ENCODE results near the gene PLA2G2E. TPM values are rescaled to one million over a fixed set of nuclear protein-coding genes. Genes with fewer than 3 reads are reported as not detected.

The PLA2G2E gene
- total RNA-seq, 1 donor from 2014 or later = not detected

DNA sequence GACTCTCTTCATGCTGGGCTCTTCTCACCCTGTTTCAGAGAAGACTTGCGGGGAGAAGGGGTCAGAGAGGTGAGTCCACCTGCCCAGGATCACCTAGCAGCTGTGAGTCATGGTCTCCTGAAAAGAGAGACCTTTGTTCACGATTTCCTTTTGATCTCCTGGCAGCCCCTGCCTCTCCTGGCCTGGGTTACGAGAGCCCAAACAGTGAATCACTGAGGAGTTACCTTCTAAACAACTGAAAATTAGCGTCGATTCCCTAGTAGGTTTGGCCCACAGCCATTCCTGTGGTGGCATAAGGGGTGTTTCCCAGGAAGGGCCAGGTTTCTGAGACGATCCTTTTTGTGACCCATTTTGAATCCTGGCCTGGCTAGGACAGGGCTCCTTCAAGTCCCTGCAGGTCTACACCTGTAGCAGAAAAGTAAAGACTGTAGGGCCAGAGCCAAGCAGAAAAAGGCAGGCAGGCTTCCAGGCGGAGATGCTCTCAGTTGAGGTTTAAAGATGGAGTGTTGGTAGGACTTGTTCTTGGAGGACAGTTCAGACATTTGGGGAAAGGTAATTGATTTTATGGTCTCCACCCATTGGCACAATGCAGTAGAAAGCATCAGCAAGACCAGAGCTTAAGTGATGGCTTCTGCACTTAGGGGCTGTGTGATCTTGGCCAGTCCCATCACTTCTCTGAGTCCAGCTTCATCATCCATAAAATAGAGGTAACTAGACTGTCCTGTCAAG lies 2.1 kb upstream of the PLA2G2E start:
- no peak for DNase-seq (ENCODE audit: extremely low spot score in 2 of 2)

DNA sequence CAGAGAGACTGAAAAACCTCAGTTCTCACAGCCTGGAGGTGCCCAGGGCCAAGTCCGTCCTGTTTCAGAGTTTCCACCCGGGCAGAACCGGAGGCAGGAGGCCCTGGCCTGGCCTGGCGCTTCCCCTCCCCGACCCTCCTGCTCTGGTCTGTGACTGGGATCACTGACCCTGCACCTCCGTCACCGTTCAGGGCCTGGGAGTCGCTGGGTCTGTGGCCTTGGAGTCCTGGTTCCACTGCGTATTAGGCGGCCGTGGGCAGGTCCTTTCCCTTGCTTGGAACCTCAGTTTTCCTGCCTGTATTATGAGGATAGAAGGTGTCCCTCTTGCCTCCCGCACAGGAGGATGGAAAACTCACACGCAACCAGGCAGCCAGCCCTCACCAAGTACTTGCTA lies 533 bp upstream of the PLA2G2E start:
- no peaks in the 10 kb centered on the region for H3K4me1 ChIP-seq
- H3K36me3 ChIP-seq = no peaks in the 10 kb centered on the region
- H3K27me3 ChIP-seq = no peaks in the 10 kb centered on the region
- TF ChIP-seq, protein P1, sequence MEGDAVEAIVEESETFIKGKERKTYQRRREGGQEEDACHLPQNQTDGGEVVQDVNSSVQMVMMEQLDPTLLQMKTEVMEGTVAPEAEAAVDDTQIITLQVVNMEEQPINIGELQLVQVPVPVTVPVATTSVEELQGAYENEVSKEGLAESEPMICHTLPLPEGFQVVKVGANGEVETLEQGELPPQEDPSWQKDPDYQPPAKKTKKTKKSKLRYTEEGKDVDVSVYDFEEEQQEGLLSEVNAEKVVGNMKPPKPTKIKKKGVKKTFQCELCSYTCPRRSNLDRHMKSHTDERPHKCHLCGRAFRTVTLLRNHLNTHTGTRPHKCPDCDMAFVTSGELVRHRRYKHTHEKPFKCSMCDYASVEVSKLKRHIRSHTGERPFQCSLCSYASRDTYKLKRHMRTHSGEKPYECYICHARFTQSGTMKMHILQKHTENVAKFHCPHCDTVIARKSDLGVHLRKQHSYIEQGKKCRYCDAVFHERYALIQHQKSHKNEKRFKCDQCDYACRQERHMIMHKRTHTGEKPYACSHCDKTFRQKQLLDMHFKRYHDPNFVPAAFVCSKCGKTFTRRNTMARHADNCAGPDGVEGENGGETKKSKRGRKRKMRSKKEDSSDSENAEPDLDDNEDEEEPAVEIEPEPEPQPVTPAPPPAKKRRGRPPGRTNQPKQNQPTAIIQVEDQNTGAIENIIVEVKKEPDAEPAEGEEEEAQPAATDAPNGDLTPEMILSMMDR (IDR thresholded peaks at IDR 0.05) = no peak
- TF ChIP-seq POLR2A (IDR thresholded peaks at IDR 0.05) (no peak), POLR2AphosphoS5 (IDR thresholded peaks at IDR 0.05; ENCODE audit: insufficient read depth in 1 of 2, low read depth in 1 of 2) (no peak)
- no peak for DNase-seq (ENCODE audit: extremely low spot score in 2 of 2)
- H3K4me3 ChIP-seq = no peak overlapping the region
- no peak overlapping the region for H3K27ac ChIP-seq
- no peaks in the 10 kb centered on the region for H3K9me3 ChIP-seq
- intact Hi-C loops (cut with DNase I) = no loop called here

More for the DNA sequence above, 2.1 kb upstream of the PLA2G2E start:
- H3K4me1 ChIP-seq = no peaks in the 10 kb centered on the region
- TF ChIP-seq, protein P1 (IDR thresholded peaks at IDR 0.05) = no peak
- TF ChIP-seq POLR2AphosphoS5 (IDR thresholded peaks at IDR 0.05; ENCODE audit: insufficient read depth in 1 of 2, low read depth in 1 of 2) (no peak), POLR2A (IDR thresholded peaks at IDR 0.05) (no peak)
- no peak overlapping the region for H3K27ac ChIP-seq
- no peak overlapping the region for H3K4me3 ChIP-seq
- H3K9me3 ChIP-seq = no peaks in the 10 kb centered on the region
- no peaks in the 10 kb centered on the region for H3K27me3 ChIP-seq
- intact Hi-C loops (cut with DNase I) = no loop called here
- no peaks in the 10 kb centered on the region for H3K36me3 ChIP-seq

DNA sequence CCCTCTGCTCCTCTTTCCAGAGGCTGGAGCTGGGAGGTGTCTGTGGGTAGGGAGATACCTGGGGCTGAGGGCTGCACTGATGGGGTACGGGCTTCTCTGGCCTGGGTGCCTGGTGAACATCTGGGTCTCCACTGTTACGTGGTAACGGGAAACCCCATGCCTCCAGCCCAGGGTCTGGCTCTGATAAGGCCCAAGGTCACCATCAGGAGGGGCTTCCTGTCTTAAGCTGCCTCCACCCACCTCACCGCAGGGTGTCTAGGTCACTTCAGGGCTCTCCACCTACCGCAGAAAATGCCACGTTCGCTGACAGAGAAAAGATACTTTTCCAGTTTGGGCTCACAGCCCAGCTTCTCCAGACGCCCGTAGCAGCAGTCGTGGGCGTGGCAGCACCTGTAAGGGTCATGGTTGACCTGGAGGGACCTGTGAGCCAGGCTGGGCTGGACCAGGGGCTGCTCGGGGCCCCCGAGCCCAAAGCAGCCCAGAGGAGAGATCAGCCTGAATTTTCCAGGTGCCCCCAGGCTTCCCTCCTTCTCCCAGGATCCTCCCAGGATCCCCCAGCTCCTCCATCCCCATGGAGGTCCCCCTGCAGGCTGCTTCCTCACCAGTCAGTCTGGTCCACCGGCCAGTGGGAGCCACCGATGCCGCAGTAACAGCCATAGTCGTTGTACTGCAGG lies 1.3 kb downstream of the PLA2G2E start:
- no peaks in the 10 kb centered on the region for H3K9me3 ChIP-seq
- no peak overlapping the region for H3K4me3 ChIP-seq
- TF ChIP-seq POLR2A (IDR thresholded peaks at IDR 0.05) (no peak), POLR2AphosphoS5 (IDR thresholded peaks at IDR 0.05; ENCODE audit: insufficient read depth in 1 of 2, low read depth in 1 of 2) (no peak)
- TF ChIP-seq, protein P1 (IDR thresholded peaks at IDR 0.05) = no peak
- no peaks in the 10 kb centered on the region for H3K4me1 ChIP-seq
- H3K27ac ChIP-seq = no peak overlapping the region
- intact Hi-C loops (cut with DNase I) = no loop called here
- no peaks in the 10 kb centered on the region for H3K36me3 ChIP-seq
- DNase-seq (ENCODE audit: extremely low spot score in 2 of 2) = no peak
- no peaks in the 10 kb centered on the region for H3K27me3 ChIP-seq

DNA sequence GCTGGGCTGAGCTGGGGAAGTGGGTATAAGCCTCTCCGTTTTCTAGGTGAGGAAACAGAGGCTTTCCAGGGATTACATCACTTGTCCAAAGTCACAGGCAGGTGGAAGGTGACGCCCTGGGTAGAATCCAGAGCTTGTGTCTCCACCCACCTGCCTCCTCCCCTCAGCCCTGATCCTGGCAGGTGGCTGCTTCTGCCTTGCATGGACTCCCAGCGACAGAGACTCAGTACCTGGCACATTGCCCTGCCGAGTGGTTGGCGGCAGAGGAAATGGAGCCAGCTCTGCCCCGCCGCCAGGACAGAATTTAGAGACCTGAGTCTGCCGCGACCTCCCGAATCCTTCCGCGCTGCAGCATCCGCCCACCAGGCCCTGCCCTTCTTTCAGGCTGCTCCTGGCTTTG lies 2.1 kb downstream of the PLA2G2E start:
- TF ChIP-seq, protein P1 (IDR thresholded peaks at IDR 0.05) = no peak
- TF ChIP-seq POLR2A (IDR thresholded peaks at IDR 0.05) = no peak
- no peak for TF ChIP-seq POLR2AphosphoS5 (IDR thresholded peaks at IDR 0.05; ENCODE audit: insufficient read depth in 1 of 2, low read depth in 1 of 2)
- Histone ChIP-seq H3K4me1 (no peaks in the 10 kb centered on the region), H3K36me3 (no peaks in the 10 kb centered on the region), H3K27me3 (no peaks in the 10 kb centered on the region), H3K27ac (no peak overlapping the region), H3K9me3 (no peaks in the 10 kb centered on the region), H3K4me3 (no peak overlapping the region)
- intact Hi-C loops (cut with DNase I) = no loop called here
- DNase-seq (ENCODE audit: extremely low spot score in 2 of 2) = no peak
